ENCODE results near the gene ZNRF2.

- TF ChIP-seq CTCF (IDR thresholded peaks at IDR 0.05) (no peak), POLR2A (IDR thresholded peaks at IDR 0.05) (no peak)
These were observed 14.9 kb upstream of the ZNRF2 start for GRCh38 chr7:30269490-30269889.
